ENCODE data around the gene GFER.

DNA sequence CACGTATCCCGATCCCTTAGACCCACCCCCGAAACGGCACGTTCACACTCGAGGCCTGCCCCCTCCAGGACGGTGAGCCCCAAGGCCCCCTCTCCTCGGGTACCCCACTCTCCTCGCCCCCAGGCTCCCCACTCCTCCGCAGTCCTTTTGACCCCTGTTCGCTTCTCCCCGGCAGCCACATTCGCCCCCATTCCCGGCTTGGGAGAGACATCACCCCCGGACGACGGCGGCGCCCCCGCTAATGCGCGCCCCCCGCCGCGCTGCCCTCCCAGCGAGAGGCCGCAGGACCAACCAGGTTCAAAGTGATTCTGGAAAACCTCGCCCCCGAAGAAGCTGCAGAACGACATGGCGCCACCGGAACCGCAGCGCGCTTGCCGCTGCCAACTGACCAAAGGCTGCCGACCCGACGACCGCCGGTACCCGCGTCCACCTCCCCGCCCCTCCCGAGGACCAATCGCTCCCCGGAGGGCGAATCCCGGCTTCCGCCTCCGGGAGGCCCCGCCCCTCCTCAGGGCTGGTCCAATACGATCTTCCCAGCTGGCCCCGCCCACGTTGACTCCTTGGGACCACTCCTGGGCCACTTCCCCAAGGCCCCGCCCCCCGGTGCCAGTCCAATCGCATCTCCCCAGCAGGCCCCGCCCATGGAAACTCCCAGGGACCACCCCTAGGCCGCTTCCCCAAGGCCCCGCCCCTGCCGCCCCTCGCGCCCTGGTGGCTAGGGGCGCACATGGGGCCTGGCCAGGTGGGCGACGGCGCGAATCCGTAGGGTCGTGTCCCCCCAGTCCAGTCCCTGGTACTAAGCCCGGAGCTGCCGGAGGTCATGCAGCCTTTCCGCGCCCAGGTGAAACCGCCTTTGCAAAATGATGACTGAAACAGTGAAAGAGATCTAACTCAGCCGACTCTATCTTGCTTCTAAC lies 40.9 kb upstream of the GFER start, which contains the start of gene MSRB1:
- TF ChIP-seq POLR2A (IDR thresholded peaks at IDR 0.05; ENCODE audit: low read length) (peak; percentile 64), GATA1 (IDR thresholded peaks at IDR 0.05; ENCODE audit: low read depth, low read length) (no peak)
